Astrocyte (in vitro differentiated cells and primary cell): ENCODE results near the gene EZH1. TPM values are rescaled to one million over a fixed set of nuclear protein-coding genes. Genes with fewer than 3 reads are reported as not detected.

Experiments
- DNase-seq: peaks from one replicate; pipeline ENCODE4 v3.0.0-alpha.2; 2010; ENCODE audit warnings: low read depth
- FAIRE-seq: peaks from 2 replicates; lab custom pipeline; 2011; peaks lifted over from hg19 to GRCh38; lab: Jason Lieb, UNC
- H2AFZ ChIP-seq: 2 replicates; pipeline ENCODE4 v1.6.0; 2012; ENCODE audit warnings: low read depth, low read length, inconsistent platforms
- H3K27ac ChIP-seq: 2 replicates; pipeline ENCODE4 v1.5.1; 2011; ENCODE audit warnings: low read depth, low read length, inconsistent platforms
- H3K27me3 ChIP-seq: 2 replicates; pipeline ENCODE4 v1.6.0; 2011; ENCODE audit warnings: low read length, inconsistent platforms; ENCODE audit not compliant: insufficient read depth
- H3K36me3 ChIP-seq: 2 replicates; pipeline ENCODE4 v1.5.1; 2011; ENCODE audit warnings: low read length, inconsistent platforms; ENCODE audit not compliant: insufficient read depth
- H3K4me1 ChIP-seq: 2 replicates; pipeline ENCODE4 v1.5.1; 2011; ENCODE audit warnings: low read length, inconsistent platforms; ENCODE audit not compliant: insufficient read depth
- H3K4me2 ChIP-seq: 2 replicates; pipeline ENCODE4 v1.6.0; 2012; ENCODE audit warnings: low read length, inconsistent platforms
- H3K4me3 ChIP-seq: 2 replicates; pipeline ENCODE4 v1.5.1; 2011; ENCODE audit warnings: low read depth, mild to moderate bottlenecking, low read length, inconsistent platforms; ENCODE audit not compliant: insufficient read depth
- H3K79me2 ChIP-seq: 2 replicates; pipeline ENCODE4 v1.6.0; 2012; ENCODE audit warnings: mild to moderate bottlenecking, low read length, inconsistent platforms; ENCODE audit not compliant: insufficient read depth
- H3K9ac ChIP-seq: 2 replicates; pipeline ENCODE4 v1.6.0; 2012; ENCODE audit warnings: mild to moderate bottlenecking, low read length, inconsistent platforms
- H3K9me3 ChIP-seq: 2 replicates; pipeline ENCODE4 v1.5.1; 2012; ENCODE audit warnings: low read depth, mild to moderate bottlenecking, low read length, inconsistent platforms; ENCODE audit not compliant: insufficient read depth
- H4K20me1 ChIP-seq: 2 replicates; pipeline ENCODE4 v1.6.0; 2012; ENCODE audit warnings: low read length, inconsistent platforms; ENCODE audit not compliant: insufficient read depth
- H3K27ac Mint-ChIP-seq: one replicate; pipeline ENCODE4 v1.8.0; 2021; ENCODE audit warnings: mild to moderate bottlenecking, mixed read lengths; ENCODE audit not compliant: unreplicated experiment
- H3K27me3 Mint-ChIP-seq: one replicate; pipeline ENCODE4 v1.8.0; 2021; ENCODE audit warnings: low read depth, mixed read lengths; ENCODE audit not compliant: unreplicated experiment
- H3K36me3 Mint-ChIP-seq: one replicate; pipeline ENCODE4 v1.8.0; 2021; ENCODE audit warnings: low read depth, mixed read lengths; ENCODE audit not compliant: unreplicated experiment
- H3K4me1 Mint-ChIP-seq: one replicate; pipeline ENCODE4 v1.8.0; 2021; ENCODE audit warnings: low read depth, mixed read lengths; ENCODE audit not compliant: unreplicated experiment
- H3K4me3 Mint-ChIP-seq: one replicate; pipeline ENCODE4 v1.8.0; 2021; ENCODE audit warnings: mild to moderate bottlenecking, moderate library complexity, mixed read lengths; ENCODE audit not compliant: unreplicated experiment
- H3K9me3 Mint-ChIP-seq: one replicate; pipeline ENCODE4 v1.8.0; 2021; ENCODE audit warnings: mild to moderate bottlenecking, mixed read lengths; ENCODE audit not compliant: unreplicated experiment
- CTCF ChIP-seq: IDR thresholded peaks from 2 replicates; pipeline ENCODE4 v1.5.1; 2011; ENCODE audit warnings: low read depth, mild to moderate bottlenecking, inconsistent platforms, low read length, moderate library complexity; ENCODE audit not compliant: insufficient read depth
- EZH2 ChIP-seq: IDR thresholded peaks from 2 replicates; pipeline ENCODE4 v1.6.1; 2012; ENCODE audit warnings: mild to moderate bottlenecking, low read length, inconsistent platforms; ENCODE audit not compliant: insufficient read depth
- total RNA-seq: library from RNA; stranded (reverse); gene quantifications from 2 replicates; pipeline ENCODE4 v1.2.1, GENCODE V29; 2021

The EZH1 gene
- total RNA-seq, 1 donor from 2014 or later: 15.2 TPM

- H3K36me3 Mint-ChIP-seq: peaks cover 11% of the 10 kb centered on the region
- no peaks in the 10 kb centered on the region for H4K20me1 ChIP-seq
- FAIRE-seq: peak; percentile 89
- H3K27ac ChIP-seq: no peak overlapping the region
- no peak overlapping the region for H3K4me3 Mint-ChIP-seq
- H3K27me3 ChIP-seq: no peaks in the 10 kb centered on the region
- H3K27me3 Mint-ChIP-seq: no peaks in the 10 kb centered on the region
- no peaks in the 10 kb centered on the region for H3K4me1 Mint-ChIP-seq
- peaks cover 43% of the 10 kb centered on the region for H3K36me3 ChIP-seq
- H2AFZ ChIP-seq: no peak overlapping the region
- no peak overlapping the region for H3K27ac Mint-ChIP-seq
- no peaks in the 10 kb centered on the region for H3K79me2 ChIP-seq
- DNase-seq: peak; percentile 37
- H3K4me3 ChIP-seq: no peak overlapping the region
- no peaks in the 10 kb centered on the region for H3K9me3 Mint-ChIP-seq
- no peaks in the 10 kb centered on the region for H3K9me3 ChIP-seq
- H3K9ac ChIP-seq: no peak overlapping the region
- H3K4me1 ChIP-seq: no peaks in the 10 kb centered on the region
- TF ChIP-seq CTCF: peak; percentile 74
- no peak for TF ChIP-seq EZH2
- no peak overlapping the region for H3K4me2 ChIP-seq
These were observed 23.8 kb downstream of the EZH1 start for GRCh38 chr17:42720996-42721583.

GRCh38 chr17:42709561-42709960, 35.3 kb downstream of the EZH1 start:
- FAIRE-seq (no peak), DNase-seq (no peak)
- no peaks in the 10 kb centered on the region for H3K9me3 Mint-ChIP-seq
- Histone ChIP-seq H3K79me2 (no peaks in the 10 kb centered on the region), H4K20me1 (no peaks in the 10 kb centered on the region), H3K27ac (no peak overlapping the region), H3K4me2 (no peak overlapping the region), H3K27me3 (no peaks in the 10 kb centered on the region), H3K4me3 (no peak overlapping the region), H2AFZ (no peak overlapping the region), H3K4me1 (no peaks in the 10 kb centered on the region), H3K36me3 (peaks cover 21% of the 10 kb centered on the region), H3K9me3 (no peaks in the 10 kb centered on the region), H3K9ac (no peak overlapping the region)
- no peak overlapping the region for H3K4me3 Mint-ChIP-seq
- H3K36me3 Mint-ChIP-seq: peaks cover 31% of the 10 kb centered on the region
- H3K4me1 Mint-ChIP-seq: no peaks in the 10 kb centered on the region
- no peaks in the 10 kb centered on the region for H3K27me3 Mint-ChIP-seq
- TF ChIP-seq EZH2 (no peak), CTCF (no peak)
- no peak overlapping the region for H3K27ac Mint-ChIP-seq

- H3K4me1 ChIP-seq: no peaks in the 10 kb centered on the region
- no peaks in the 10 kb centered on the region for H4K20me1 ChIP-seq
- no peak overlapping the region for H3K4me3 ChIP-seq
- peaks cover 38% of the 10 kb centered on the region for H3K36me3 Mint-ChIP-seq
- H2AFZ ChIP-seq: no peak overlapping the region
- DNase-seq: no peak
- H3K9ac ChIP-seq: no peak overlapping the region
- TF ChIP-seq EZH2 (no peak), CTCF (no peak)
- no peaks in the 10 kb centered on the region for H3K9me3 ChIP-seq
- H3K9me3 Mint-ChIP-seq: no peaks in the 10 kb centered on the region
- H3K36me3 ChIP-seq: peaks cover 22% of the 10 kb centered on the region
- no peak for FAIRE-seq
- no peak overlapping the region for H3K27ac ChIP-seq
- no peak overlapping the region for H3K4me3 Mint-ChIP-seq
- no peaks in the 10 kb centered on the region for H3K79me2 ChIP-seq
- H3K27ac Mint-ChIP-seq: no peak overlapping the region
- no peaks in the 10 kb centered on the region for H3K27me3 Mint-ChIP-seq
- H3K27me3 ChIP-seq: no peaks in the 10 kb centered on the region
- no peak overlapping the region for H3K4me2 ChIP-seq
- no peaks in the 10 kb centered on the region for H3K4me1 Mint-ChIP-seq
These were observed 36.3 kb downstream of the EZH1 start for GRCh38 chr17:42708588-42708987.
